Measurements from ENCODE around the gene CAMK2N1.
A peak's percentile ranks its signal among the peaks of the same experiment; 100 is the strongest.

CAMK2N1 gene

GRCh38 chr1:20446796-20447195, 39.2 kb downstream of the CAMK2N1 start:
- no peak for DNase-seq (ENCODE audit: low spot score)
- FAIRE-seq: no peak

GRCh38 chr1:20445956-20446355, 40.1 kb downstream of the CAMK2N1 start:
- FAIRE-seq: no peak
- DNase-seq (ENCODE audit: low spot score): no peak

GRCh38 chr1:20443703-20444586, 42.1 kb downstream of the CAMK2N1 start:
- DNase-seq (ENCODE audit: low spot score): no peak
- no peak for FAIRE-seq

- no peak for DNase-seq (ENCODE audit: low spot score)
- no peak for FAIRE-seq
Observed at GRCh38 chr1:20442920-20443625, 42.9 kb downstream of the CAMK2N1 start.

- FAIRE-seq (no peak), DNase-seq (ENCODE audit: low spot score) (peak; percentile 37)
Observed at GRCh38 chr1:20440785-20441200, 45.2 kb downstream of the CAMK2N1 start.

GRCh38 chr1:20439282-20439681, 46.7 kb downstream of the CAMK2N1 start:
- no peak for FAIRE-seq
- no peak for DNase-seq (ENCODE audit: low spot score)

GRCh38 chr1:20437640-20438039, 48.4 kb downstream of the CAMK2N1 start:
- no peak for FAIRE-seq
- no peak for DNase-seq (ENCODE audit: low spot score)

- DNase-seq (ENCODE audit: low spot score) (no peak), FAIRE-seq (no peak)
Observed at GRCh38 chr1:20432891-20433290, 53.1 kb downstream of the CAMK2N1 start.
